Hepatocyte (in vitro differentiated cells): ENCODE measurements around the gene WDR18.

Experiments used
- CTCF ChIP-seq: fragments of 200-600 bp; sonication (generic); IDR thresholded peaks from 2 replicates; pipeline ENCODE4 v1.5.1; 2016; ENCODE audit warnings: antibody characterized with exemption, mild to moderate bottlenecking; ENCODE audit not compliant: poor library complexity
- EZH2 ChIP-seq: fragments of 200-600 bp; sonication (generic); IDR thresholded peaks from 2 replicates; pipeline ENCODE4 v1.6.1; 2016; ENCODE audit warnings: antibody characterized with exemption, mild to moderate bottlenecking, borderline replicate concordance

GRCh38 chr19:954272-954671 lies 29.9 kb upstream of the WDR18 start:
- TF ChIP-seq CTCF (no peak), EZH2 (no peak)
